GM18909 (cell line): ENCODE data around the gene CIITA.
"Not testable (repeated sequence)": the region's sequence is repeated elsewhere in the genome, so short reads cannot be mapped to it uniquely, and the experiment has no call there.

Source experiments
- ATAC-seq: cut with Tn5 transposase; IDR thresholded peaks from one replicate; pipeline ENCODE4 v1.9.1; 2021; ENCODE audit warnings: mild to moderate bottlenecking; ENCODE audit not compliant: unreplicated experiment, poor library complexity

CIITA gene

GRCh38 chr16:10916534-10916933 lies 39.5 kb downstream of the CIITA start:
- no peak for ATAC-seq

GRCh38 chr16:10918294-10919002 lies 41.4 kb downstream of the CIITA start:
- no peak for ATAC-seq

GRCh38 chr16:10919003-10919351 lies 42.0 kb downstream of the CIITA start:
- no peak for ATAC-seq

GRCh38 chr16:10920726-10921427 lies 43.9 kb downstream of the CIITA start:
- no peak for ATAC-seq

GRCh38 chr16:10921536-10922327 lies 44.7 kb downstream of the CIITA start:
- ATAC-seq = no peak

GRCh38 chr16:10922328-10923145 lies 45.5 kb downstream of the CIITA start:
- no peak for ATAC-seq

GRCh38 chr16:10923146-10923649 lies 46.2 kb downstream of the CIITA start:
- no peak for ATAC-seq

GRCh38 chr16:10923650-10924214 lies 46.7 kb downstream of the CIITA start:
- ATAC-seq = no peak

- ATAC-seq = not testable (repeated sequence)
These were observed 48.3 kb downstream of the CIITA start for GRCh38 chr16:10925285-10925684.

GRCh38 chr16:10926094-10926493 lies 49.1 kb downstream of the CIITA start:
- ATAC-seq = no peak

- ATAC-seq = no peak
These were observed 49.9 kb downstream of the CIITA start for GRCh38 chr16:10926867-10927266.

GRCh38 chr16:10927497-10928112 lies 50.6 kb downstream of the CIITA start:
- no peak for ATAC-seq

- not testable (repeated sequence) for ATAC-seq
These were observed 52.1 kb downstream of the CIITA start for GRCh38 chr16:10929097-10929496.

- no peak for ATAC-seq
These were observed 53.1 kb downstream of the CIITA start for GRCh38 chr16:10929853-10930754.

GRCh38 chr16:10930755-10931093 lies 53.7 kb downstream of the CIITA start:
- ATAC-seq = no peak

GRCh38 chr16:10931134-10931533 lies 54.1 kb downstream of the CIITA start:
- no peak for ATAC-seq

GRCh38 chr16:10931977-10932632 lies 55.1 kb downstream of the CIITA start:
- no peak for ATAC-seq
